Activated CD8-positive, alpha-beta memory T cell treated with anti-CD3 and anti-CD28 coated beads for 1 hour (primary cell): Measurements from ENCODE around the gene MYOT.
"Not testable (repeated sequence)": the region's sequence is repeated elsewhere in the genome, so short reads cannot be mapped to it uniquely, and the experiment has no call there.

ENCODE experiments used
- DNase-seq, 2 donors: peaks; one replicate each; pipeline ENCODE4 v3.0.0-alpha.2; 2020; ENCODE audit warnings: low read depth in 1 of 2; ENCODE audit errors: extremely low read depth in 1 of 2

Gene MYOT

GRCh38 chr5:137853165-137853564 lies 14.5 kb upstream of the MYOT start:
- not testable (repeated sequence) for DNase-seq

- no peak for DNase-seq
Measured at GRCh38 chr5:137856201-137856600, 11.5 kb upstream of the MYOT start.

GRCh38 chr5:137856916-137857862 lies 10.5 kb upstream of the MYOT start:
- DNase-seq: no peak

GRCh38 chr5:137858223-137858916 lies 9.3 kb upstream of the MYOT start:
- no peak for DNase-seq

- no peak for DNase-seq
Measured at GRCh38 chr5:137858954-137859353, 8.7 kb upstream of the MYOT start.

- DNase-seq: no peak
Measured at GRCh38 chr5:137862251-137862650, 5.4 kb upstream of the MYOT start.

- DNase-seq: not testable (repeated sequence)
Measured at GRCh38 chr5:137863653-137864052, 4.0 kb upstream of the MYOT start.

- no peak for DNase-seq
Measured at GRCh38 chr5:137866541-137867388, 895 bp upstream of the MYOT start.

GRCh38 chr5:137870647-137871339 lies 3.1 kb downstream of the MYOT start:
- no peak for DNase-seq

GRCh38 chr5:137871571-137871970 lies 3.9 kb downstream of the MYOT start:
- DNase-seq: no peak

- no peak for DNase-seq
Measured at GRCh38 chr5:137872466-137872865, 4.8 kb downstream of the MYOT start.

- DNase-seq: no peak
Measured at GRCh38 chr5:137876101-137876500, 8.4 kb downstream of the MYOT start.

GRCh38 chr5:137880313-137880712 lies 12.7 kb downstream of the MYOT start:
- no peak for DNase-seq

GRCh38 chr5:137887831-137888230 lies 20.2 kb downstream of the MYOT start:
- no peak for DNase-seq

GRCh38 chr5:137888466-137888862 lies 20.8 kb downstream of the MYOT start:
- no peak for DNase-seq

- DNase-seq: peak; percentile 34 to 70
Measured at GRCh38 chr5:137888863-137889759, 21.5 kb downstream of the MYOT start, which contains the start of gene PKD2L2. Gene PKD2L2, plus strand, starts transcription at chr5:137889457. Its CDS starts 35 bp downstream, at chr5:137889492.

- no peak for DNase-seq
Measured at GRCh38 chr5:137890845-137891244, 23.2 kb downstream of the MYOT start.

GRCh38 chr5:137891849-137892248 lies 24.2 kb downstream of the MYOT start:
- DNase-seq: no peak

GRCh38 chr5:137894586-137894985 lies 26.9 kb downstream of the MYOT start:
- no peak for DNase-seq
